ENCODE data around the gene RDX.
A peak's percentile ranks its signal among the peaks of the same experiment; 100 is the strongest.
"Not testable (repeated sequence)": the region's sequence is repeated elsewhere in the genome, so short reads cannot be mapped to it uniquely, and the experiment has no call there.

Gene RDX

DNA sequence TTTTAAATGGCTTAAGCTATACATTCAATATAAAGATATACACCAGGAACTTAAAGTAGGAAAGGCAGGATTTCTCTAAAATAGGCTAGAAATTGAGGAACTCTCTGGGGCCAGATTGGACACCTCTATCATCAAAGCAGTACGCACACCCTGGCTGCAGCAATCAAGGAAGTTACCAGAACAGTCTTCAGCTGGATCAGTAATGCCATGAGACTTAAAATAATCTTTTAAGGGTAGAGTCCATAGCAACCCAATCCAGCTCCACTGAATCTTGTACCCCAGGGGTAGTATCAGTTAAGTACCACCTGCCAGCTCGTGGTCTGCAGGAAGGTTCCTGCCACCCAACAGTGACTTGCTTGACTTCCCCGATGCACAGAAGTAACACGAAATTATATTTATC lies 3.0 kb downstream of the RDX start:
- H3K27me3 ChIP-seq (replicated peaks; ENCODE audit: control insufficient read depth, insufficient read depth, low read length): no peaks in the 10 kb centered on the region
- H3K4me3 ChIP-seq (replicated peaks; ENCODE audit: low read depth, low read length): peak overlapping the region; percentile 70
- no peak for DNase-seq (ENCODE audit: extremely low read depth, insufficient read length)
- H3K36me3 ChIP-seq (ENCODE audit: control insufficient read depth, insufficient read depth, low read length): no peaks in the 10 kb centered on the region
- no peak for TF ChIP-seq CTCF (IDR thresholded peaks at IDR 0.05; ENCODE audit: insufficient read depth, low read length, poor library complexity, severe bottlenecking)

- H3K36me3 ChIP-seq (ENCODE audit: control insufficient read depth, insufficient read depth, low read length); H3K27me3 ChIP-seq (replicated peaks; ENCODE audit: control insufficient read depth, insufficient read depth, low read length); DNase-seq (ENCODE audit: extremely low read depth, insufficient read length); H3K4me3 ChIP-seq (replicated peaks; ENCODE audit: low read depth, low read length): not testable (repeated sequence)
Measured at GRCh38 chr11:110292146-110292545, 4.3 kb downstream of the RDX start.

- no peak for DNase-seq (ENCODE audit: extremely low read depth, insufficient read length)
- H3K27me3 ChIP-seq (replicated peaks; ENCODE audit: control insufficient read depth, insufficient read depth, low read length): no peaks in the 10 kb centered on the region
- TF ChIP-seq CTCF (IDR thresholded peaks at IDR 0.05; ENCODE audit: insufficient read depth, low read length, poor library complexity, severe bottlenecking): no peak
- no peak overlapping the region for H3K4me3 ChIP-seq (replicated peaks; ENCODE audit: low read depth, low read length)
- no peaks in the 10 kb centered on the region for H3K36me3 ChIP-seq (ENCODE audit: control insufficient read depth, insufficient read depth, low read length)
Measured at GRCh38 chr11:110290591-110291334, 5.7 kb downstream of the RDX start.

- no peak for DNase-seq (ENCODE audit: extremely low read depth, insufficient read length)
- no peaks in the 10 kb centered on the region for H3K27me3 ChIP-seq (replicated peaks; ENCODE audit: control insufficient read depth, insufficient read depth, low read length)
- H3K4me3 ChIP-seq (replicated peaks; ENCODE audit: low read depth, low read length): no peak overlapping the region
- no peaks in the 10 kb centered on the region for H3K36me3 ChIP-seq (ENCODE audit: control insufficient read depth, insufficient read depth, low read length)
- TF ChIP-seq CTCF (IDR thresholded peaks at IDR 0.05; ENCODE audit: insufficient read depth, low read length, poor library complexity, severe bottlenecking): no peak
Measured at GRCh38 chr11:110289472-110289871, 6.9 kb downstream of the RDX start.

DNA sequence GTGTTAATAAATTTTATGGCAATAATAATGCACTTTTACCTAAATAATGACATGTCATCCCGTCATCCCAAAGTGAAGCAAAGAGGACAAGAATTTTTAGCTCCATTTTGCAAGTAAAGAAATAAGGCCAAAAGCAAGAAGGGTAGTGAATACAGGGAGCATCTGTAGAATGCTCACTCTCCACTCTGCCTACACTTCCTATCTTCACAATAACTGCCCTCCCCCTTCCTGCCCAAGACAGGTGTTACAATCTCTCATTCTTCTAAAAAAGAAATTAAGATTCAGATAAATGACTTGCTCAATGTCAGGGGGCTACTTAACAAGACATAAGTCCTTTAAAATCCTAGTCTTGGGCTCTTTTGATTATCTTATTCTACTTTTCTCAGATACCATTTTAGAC lies 8.9 kb downstream of the RDX start:
- no peak for DNase-seq (ENCODE audit: extremely low read depth, insufficient read length)

More for the DNA sequence above, 8.9 kb downstream of the RDX start:
- Histone ChIP-seq H3K27me3 (replicated peaks; ENCODE audit: control insufficient read depth, insufficient read depth, low read length) (no peaks in the 10 kb centered on the region), H3K4me3 (replicated peaks; ENCODE audit: low read depth, low read length) (no peak overlapping the region), H3K36me3 (ENCODE audit: control insufficient read depth, insufficient read depth, low read length) (no peaks in the 10 kb centered on the region)
- no peak for TF ChIP-seq CTCF (IDR thresholded peaks at IDR 0.05; ENCODE audit: insufficient read depth, low read length, poor library complexity, severe bottlenecking)
